Loucy (cell line): Measurements from ENCODE around the gene ICA1L.

Source experiments
- H2AFZ ChIP-seq: fragments of 200-600 bp; sonication (generic); 2 replicates; pipeline ENCODE4 v1.6.0; 2016; ENCODE audit warnings: antibody characterized with exemption, mild to moderate bottlenecking, low read length, moderate library complexity
- H3F3A ChIP-seq: fragments of 200-600 bp; 2 replicates; pipeline ENCODE4 v1.6.0; 2016; ENCODE audit warnings: antibody characterized with exemption, low read depth, mild to moderate bottlenecking
- H3K27me3 ChIP-seq: fragments of 200-600 bp; sonication (generic); 2 replicates; pipeline ENCODE4 v1.6.1; 2014; ENCODE audit warnings: low read length, mild to moderate bottlenecking; ENCODE audit not compliant: insufficient read depth, poor library complexity, severe bottlenecking
- H3K36me3 ChIP-seq: fragments of 200-600 bp; sonication (generic); 2 replicates; pipeline ENCODE4 v1.6.1; 2016; ENCODE audit warnings: low read length; ENCODE audit not compliant: insufficient read depth
- H3K4me1 ChIP-seq: fragments of 200-600 bp; sonication (generic); 2 replicates; pipeline ENCODE4 v1.5.1; 2014; ENCODE audit warnings: low read length, mild to moderate bottlenecking; ENCODE audit not compliant: insufficient read depth, poor library complexity, severe bottlenecking
- H3K4me2 ChIP-seq: fragments of 200-600 bp; sonication (generic); 2 replicates; pipeline ENCODE4 v1.6.0; 2014; ENCODE audit warnings: antibody characterized with exemption, low read length, low read depth, mild to moderate bottlenecking; ENCODE audit not compliant: poor library complexity, severe bottlenecking
- H3K4me3 ChIP-seq: fragments of 200-600 bp; sonication (generic); 2 replicates; pipeline ENCODE4 v1.5.1; 2014; ENCODE audit warnings: low read length, mild to moderate bottlenecking, mixed read lengths; ENCODE audit not compliant: poor library complexity, severe bottlenecking
- H3K79me2 ChIP-seq: fragments of 200-600 bp; sonication (generic); 2 replicates; pipeline ENCODE4 v1.6.1; 2014; ENCODE audit warnings: low read length; ENCODE audit not compliant: insufficient read depth
- H3K9ac ChIP-seq: fragments of 200-600 bp; sonication (generic); 2 replicates; pipeline ENCODE4 v1.6.0; 2014; ENCODE audit warnings: mild to moderate bottlenecking, low read depth, low read length, moderate library complexity; ENCODE audit not compliant: poor library complexity, severe bottlenecking
- H3K9me2 ChIP-seq: fragments of 200-600 bp; sonication (generic); replicated peaks from 2 replicates; pipeline ENCODE4 v1.6.1; 2016; ENCODE audit warnings: low read depth, low read length, mixed read lengths
- H3K9me3 ChIP-seq: fragments of 200-600 bp; sonication (generic); 2 replicates; pipeline ENCODE4 v1.6.1; 2014; ENCODE audit warnings: mild to moderate bottlenecking, antibody characterized with exemption, low read length, low read depth; ENCODE audit not compliant: insufficient read depth
- H4K20me1 ChIP-seq: fragments of 200-600 bp; sonication (generic); 2 replicates; pipeline ENCODE4 v1.6.0; 2014; ENCODE audit warnings: antibody characterized with exemption, low read length, mild to moderate bottlenecking; ENCODE audit not compliant: insufficient read depth, poor library complexity, severe bottlenecking
- EZH2phosphoT487 ChIP-seq: fragments of 200-600 bp; IDR thresholded peaks from 2 replicates; pipeline ENCODE4 v1.6.1; 2018; ENCODE audit warnings: antibody characterized with exemption, mild to moderate bottlenecking, moderate library complexity, borderline replicate concordance
- TF ChIP-seq, protein P1 (sequence below): fragments of 200-600 bp; sonication (generic); conservative IDR thresholded peaks from 2 replicates; pipeline ENCODE4 v1.5.1; 2014; ENCODE audit warnings: mild to moderate bottlenecking, antibody characterized with exemption, low read length

The ICA1L gene

DNA sequence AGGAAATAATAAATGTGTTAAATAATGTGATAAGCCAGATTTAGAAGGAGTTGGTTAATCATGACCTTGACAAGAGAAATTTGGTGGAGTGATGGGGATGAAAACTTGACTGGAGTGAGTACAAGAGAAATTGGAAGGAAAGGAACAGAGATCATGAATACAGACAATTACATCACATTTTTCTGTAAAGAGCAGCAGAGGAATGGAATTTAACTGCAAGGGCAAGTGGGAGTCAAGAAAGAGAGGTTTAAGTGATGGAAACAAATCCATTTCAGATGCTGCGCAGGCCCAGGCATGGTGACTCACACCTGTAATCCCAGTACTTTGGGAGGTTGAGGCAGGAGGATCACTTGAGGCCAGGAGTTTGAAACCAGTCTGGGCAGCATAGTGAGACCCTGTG is 46.7 kb downstream of the ICA1L start:
- no peak for TF ChIP-seq EZH2phosphoT487
- Histone ChIP-seq H3K79me2 (no peaks in the 10 kb centered on the region), H3K9me2 (no peaks in the 10 kb centered on the region), H3K27me3 (no peaks in the 10 kb centered on the region), H3F3A (no peaks in the 10 kb centered on the region), H3K4me3 (no peak overlapping the region), H4K20me1 (no peaks in the 10 kb centered on the region), H2AFZ (no peak overlapping the region), H3K9me3 (no peaks in the 10 kb centered on the region), H3K4me1 (no peaks in the 10 kb centered on the region), H3K4me2 (no peak overlapping the region), H3K36me3 (no peaks in the 10 kb centered on the region), H3K9ac (no peak overlapping the region)

DNA sequence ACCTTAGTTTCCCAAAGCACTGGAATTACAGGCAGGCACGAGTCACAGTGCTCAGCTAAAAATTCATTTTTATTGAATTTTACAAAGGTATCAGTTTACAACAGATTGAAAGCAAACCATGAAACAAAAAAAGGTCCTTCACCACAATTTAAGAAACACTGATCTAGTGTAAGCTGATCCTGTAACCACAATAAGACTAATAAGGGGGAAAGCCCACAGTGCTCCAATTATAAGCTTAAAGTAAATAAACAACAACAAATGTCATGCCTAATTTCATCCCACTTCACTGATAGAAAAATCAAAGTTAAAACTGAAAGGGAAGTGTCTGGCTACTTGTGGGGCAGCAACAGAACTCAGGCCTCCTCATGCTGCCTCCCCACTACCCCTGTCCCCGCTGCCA is 49.2 kb downstream of the ICA1L start:
- no peak overlapping the region for H3K4me2 ChIP-seq
- no peaks in the 10 kb centered on the region for H3K9me2 ChIP-seq
- H3K79me2 ChIP-seq = no peaks in the 10 kb centered on the region
- no peak overlapping the region for H3K4me3 ChIP-seq
- H3K9ac ChIP-seq = no peak overlapping the region
- no peaks in the 10 kb centered on the region for H3K4me1 ChIP-seq
- TF ChIP-seq EZH2phosphoT487 = no peak
- TF ChIP-seq, protein P1, sequence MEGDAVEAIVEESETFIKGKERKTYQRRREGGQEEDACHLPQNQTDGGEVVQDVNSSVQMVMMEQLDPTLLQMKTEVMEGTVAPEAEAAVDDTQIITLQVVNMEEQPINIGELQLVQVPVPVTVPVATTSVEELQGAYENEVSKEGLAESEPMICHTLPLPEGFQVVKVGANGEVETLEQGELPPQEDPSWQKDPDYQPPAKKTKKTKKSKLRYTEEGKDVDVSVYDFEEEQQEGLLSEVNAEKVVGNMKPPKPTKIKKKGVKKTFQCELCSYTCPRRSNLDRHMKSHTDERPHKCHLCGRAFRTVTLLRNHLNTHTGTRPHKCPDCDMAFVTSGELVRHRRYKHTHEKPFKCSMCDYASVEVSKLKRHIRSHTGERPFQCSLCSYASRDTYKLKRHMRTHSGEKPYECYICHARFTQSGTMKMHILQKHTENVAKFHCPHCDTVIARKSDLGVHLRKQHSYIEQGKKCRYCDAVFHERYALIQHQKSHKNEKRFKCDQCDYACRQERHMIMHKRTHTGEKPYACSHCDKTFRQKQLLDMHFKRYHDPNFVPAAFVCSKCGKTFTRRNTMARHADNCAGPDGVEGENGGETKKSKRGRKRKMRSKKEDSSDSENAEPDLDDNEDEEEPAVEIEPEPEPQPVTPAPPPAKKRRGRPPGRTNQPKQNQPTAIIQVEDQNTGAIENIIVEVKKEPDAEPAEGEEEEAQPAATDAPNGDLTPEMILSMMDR = no peak
- H3F3A ChIP-seq = no peaks in the 10 kb centered on the region
- H4K20me1 ChIP-seq = no peaks in the 10 kb centered on the region
- H3K36me3 ChIP-seq = no peaks in the 10 kb centered on the region
- no peaks in the 10 kb centered on the region for H3K27me3 ChIP-seq
- H3K9me3 ChIP-seq = no peaks in the 10 kb centered on the region
- no peak overlapping the region for H2AFZ ChIP-seq

DNA sequence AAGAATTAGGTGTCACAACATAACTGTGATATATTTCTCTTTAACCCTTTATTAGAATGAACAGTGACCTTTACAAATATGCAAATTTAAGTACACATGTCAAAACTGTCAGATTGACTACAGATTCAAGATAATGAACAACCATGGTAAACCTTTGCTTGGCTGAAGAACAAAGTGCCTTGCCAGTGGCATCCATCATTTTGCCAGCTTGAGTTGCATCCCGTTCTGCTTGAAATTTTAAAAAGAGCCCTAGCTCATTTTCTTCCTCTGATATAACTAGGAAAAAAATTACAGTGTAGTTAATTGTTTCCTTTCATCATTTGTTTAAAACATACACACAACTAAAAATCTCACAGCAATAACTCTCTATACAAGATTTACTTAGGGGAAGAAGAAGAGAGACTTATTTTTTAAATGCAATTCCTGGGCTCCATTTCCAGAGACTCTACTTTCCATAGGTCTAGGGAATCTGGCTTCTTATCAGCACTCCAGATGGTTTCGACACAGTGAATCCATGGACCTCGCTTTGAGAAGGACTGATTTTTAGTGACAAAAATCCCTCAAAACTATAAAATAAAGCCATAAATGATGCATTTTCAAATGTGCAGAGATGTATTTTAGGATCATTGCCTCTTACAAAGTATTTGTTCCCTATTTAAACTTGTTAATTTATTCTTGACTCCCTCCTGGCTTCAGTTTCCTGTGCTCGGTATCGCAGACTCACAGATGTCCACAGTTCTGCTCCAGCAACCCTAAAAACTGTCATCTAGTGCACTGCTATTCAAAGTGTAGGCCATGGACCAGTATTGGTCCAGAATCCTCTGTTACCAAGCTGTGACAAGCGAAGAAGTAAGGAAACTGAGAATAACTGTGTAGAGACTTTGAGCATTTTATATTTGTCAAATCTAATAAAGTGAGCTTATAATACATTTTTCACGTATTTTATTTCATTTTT is 50.1 kb downstream of the ICA1L start:
- Histone ChIP-seq H3K4me3 (no peak overlapping the region), H3K9ac (no peak overlapping the region), H3K4me2 (no peak overlapping the region)

More for the DNA sequence above, 50.1 kb downstream of the ICA1L start:
- Histone ChIP-seq H3K27me3 (no peaks in the 10 kb centered on the region), H4K20me1 (no peaks in the 10 kb centered on the region), H3F3A (no peaks in the 10 kb centered on the region), H3K4me1 (no peaks in the 10 kb centered on the region), H3K79me2 (no peaks in the 10 kb centered on the region), H3K9me2 (no peaks in the 10 kb centered on the region), H3K9me3 (no peaks in the 10 kb centered on the region), H3K36me3 (no peaks in the 10 kb centered on the region), H2AFZ (no peak overlapping the region)
- TF ChIP-seq EZH2phosphoT487 = no peak
- TF ChIP-seq, protein P1 = no peak
